ENCODE data around the gene MYL5. TPM values are rescaled to one million over a fixed set of nuclear protein-coding genes. Genes with fewer than 3 reads are reported as not detected.
A peak's percentile ranks its signal among the peaks of the same experiment; 100 is the strongest.

Gene MYL5
- total and polyA plus RNA-seq, 4 donors = 2.4 to 5.0 (median 4.7) TPM

- WGBS = 67% methylated on average over 26 of the region's 26 CpGs
- Histone ChIP-seq H3K9me3 (ENCODE audit: control insufficient read depth in 4 of 4, low read length in 3 of 4) (no peaks in the 10 kb centered on the region), H3K9ac (ENCODE audit: low read depth in 1 of 2, low read length in 2 of 2) (no peak overlapping the region), H3K4me1 (ENCODE audit: control insufficient read depth in 4 of 4, insufficient read depth in 4 of 4, low read length in 3 of 4) (peaks cover 9 to 32% (median 21%) of the 10 kb centered on the region in 4 donors), H3K27ac (ENCODE audit: low read depth in 1 of 2, low read length in 2 of 2) (peak overlapping the region; percentile 68 to 79), H3K36me3 (ENCODE audit: control insufficient read depth in 4 of 4, insufficient read depth in 3 of 4, low read depth in 1 of 4, low read length in 3 of 4) (no peaks in the 10 kb centered on the region), H3K27me3 (ENCODE audit: control insufficient read depth in 4 of 4, insufficient read depth in 4 of 4, low read length in 3 of 4) (no peaks in the 10 kb centered on the region), H3K4me3 (ENCODE audit: low read depth in 1 of 3, low read length in 3 of 3) (peak overlapping the region in 1 of 3 donors; percentile 50)
- DNase-seq (ENCODE audit: low spot score) = no peak
- TF ChIP-seq RXRA (IDR thresholded peaks at IDR 0.05) (no peak), ATF3 (IDR thresholded peaks at IDR 0.05) (no peak), HNF4A (conservative IDR thresholded peaks at IDR 0.05) (peak in 1 of 2 donors; percentile 21)
These were observed 13.9 kb downstream of the MYL5 start for GRCh38 chr4:687971-688853.

- H3K9me3 ChIP-seq (ENCODE audit: control insufficient read depth in 4 of 4, low read length in 3 of 4) = no peaks in the 10 kb centered on the region
- H3K27me3 ChIP-seq (ENCODE audit: control insufficient read depth in 4 of 4, insufficient read depth in 4 of 4, low read length in 3 of 4) = no peaks in the 10 kb centered on the region
- H3K4me3 ChIP-seq (ENCODE audit: low read depth in 1 of 3, low read length in 3 of 3) = peak within 1 kb of the TSS in 2 of 3 donors; percentile 18 to 50
- H3K9ac ChIP-seq (ENCODE audit: low read depth in 1 of 2, low read length in 2 of 2) = peak within 1 kb of the TSS in 1 of 2 donors; percentile 6
- WGBS = 23% methylated on average over 59 of the region's 59 CpGs
- peaks cover 9 to 25% (median 21%) of the 10 kb centered on the region in 4 donors for H3K4me1 ChIP-seq (ENCODE audit: control insufficient read depth in 4 of 4, insufficient read depth in 4 of 4, low read length in 3 of 4)
- DNase-seq (ENCODE audit: low spot score) = no peak
- no peak for TF ChIP-seq REST (IDR thresholded peaks at IDR 0.05)
- no peak for TF ChIP-seq NR2F2 (IDR thresholded peaks at IDR 0.05)
- TF ChIP-seq HNF4G (IDR thresholded peaks at IDR 0.05) = no peak
- TF ChIP-seq MAX (IDR thresholded peaks at IDR 0.05) = no peak
- TF ChIP-seq YY1 (IDR thresholded peaks at IDR 0.05) = no peak
- no peak for TF ChIP-seq ATF3 (IDR thresholded peaks at IDR 0.05)
- TF ChIP-seq TAF1 (conservative IDR thresholded peaks at IDR 0.05) = no peak
- TF ChIP-seq EGR1 (IDR thresholded peaks at IDR 0.05; ENCODE audit: low read depth in 2 of 2) = no peak
- no peak for TF ChIP-seq HNF4A (conservative IDR thresholded peaks at IDR 0.05)
- TF ChIP-seq CTCF (IDR thresholded peaks at IDR 0.05; ENCODE audit: low read depth, low read length, missing input control) = no peak
- TF ChIP-seq JUND (IDR thresholded peaks at IDR 0.05) = no peak
- TF ChIP-seq SP1 (IDR thresholded peaks at IDR 0.05) = no peak
- no peak for TF ChIP-seq RAD21 (IDR thresholded peaks at IDR 0.05)
- no peak for TF ChIP-seq ZBTB33 (IDR thresholded peaks at IDR 0.05)
- no peak for TF ChIP-seq RXRA (IDR thresholded peaks at IDR 0.05)
- TF ChIP-seq FOXA1 (IDR thresholded peaks at IDR 0.05) = no peak
- TF ChIP-seq GABPA (IDR thresholded peaks at IDR 0.05 in 1 of 2, conservative IDR thresholded peaks at IDR 0.05 in 1 of 2) = no peak
- no peak for TF ChIP-seq FOXA2 (IDR thresholded peaks at IDR 0.05)
- peak within 1 kb of the TSS; percentile 68 to 79 for H3K27ac ChIP-seq (ENCODE audit: low read depth in 1 of 2, low read length in 2 of 2)
- H3K36me3 ChIP-seq (ENCODE audit: control insufficient read depth in 4 of 4, insufficient read depth in 3 of 4, low read depth in 1 of 4, low read length in 3 of 4) = no peaks in the 10 kb centered on the region
These were observed 14.7 kb downstream of the MYL5 start, which contains the start of gene SLC49A3 for GRCh38 chr4:688854-689681. SLC49A3 (minus strand) TSS chr4:689151; CDS start chr4:689127, 24 bp downstream.

Measured in liver (tissue), 9 donors.